ENCODE measurements around the gene LRRC71.
A peak's percentile ranks its signal among the peaks of the same experiment; 100 is the strongest.

Gene LRRC71

DNA sequence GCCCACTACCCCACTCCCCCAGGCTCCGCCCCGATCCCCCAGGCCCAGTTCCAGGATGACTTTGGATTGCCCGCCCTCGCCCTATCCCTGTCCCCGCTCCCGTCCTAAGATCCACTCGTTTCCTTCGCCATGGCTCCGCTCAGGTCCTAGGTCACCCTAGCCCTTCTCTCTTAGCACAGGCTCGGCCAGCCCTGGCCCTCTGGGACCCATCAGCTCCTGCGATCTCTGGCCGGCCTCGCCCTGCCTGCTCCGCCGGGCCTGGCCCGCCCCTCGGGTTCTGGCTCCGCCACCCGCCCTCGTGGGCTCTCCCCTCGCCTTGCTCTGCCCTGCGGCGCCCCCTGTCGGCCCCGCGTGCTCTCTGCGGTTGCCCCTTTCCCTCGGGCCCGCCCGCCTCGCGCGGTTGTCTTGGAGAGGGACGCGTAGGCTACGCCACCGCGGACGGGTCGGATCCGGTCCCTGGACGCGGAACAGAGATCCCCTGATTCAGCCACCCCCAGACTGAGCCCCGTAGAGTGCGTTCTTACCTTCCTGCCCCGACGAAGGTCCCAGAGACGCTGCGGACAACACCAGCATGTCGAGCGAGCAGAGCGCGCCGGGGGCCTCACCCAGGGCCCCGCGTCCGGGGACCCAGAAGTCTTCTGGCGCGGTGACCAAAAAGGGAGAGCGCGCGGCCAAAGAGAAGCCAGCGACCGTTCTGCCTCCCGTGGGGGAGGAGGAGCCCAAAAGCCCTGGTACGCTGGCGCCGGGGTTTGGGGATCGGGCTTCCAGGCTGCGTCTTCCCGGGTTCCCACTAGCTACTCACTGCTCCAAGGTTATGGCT, at the start of gene LRRC71:
TSS of gene LRRC71 (plus strand) at position 400 of the 820 bp plus-strand sequence. CDS start at position 572, 172 bp downstream.
- DNase-seq (ENCODE audit: low spot score) = peak; percentile 88

DNA sequence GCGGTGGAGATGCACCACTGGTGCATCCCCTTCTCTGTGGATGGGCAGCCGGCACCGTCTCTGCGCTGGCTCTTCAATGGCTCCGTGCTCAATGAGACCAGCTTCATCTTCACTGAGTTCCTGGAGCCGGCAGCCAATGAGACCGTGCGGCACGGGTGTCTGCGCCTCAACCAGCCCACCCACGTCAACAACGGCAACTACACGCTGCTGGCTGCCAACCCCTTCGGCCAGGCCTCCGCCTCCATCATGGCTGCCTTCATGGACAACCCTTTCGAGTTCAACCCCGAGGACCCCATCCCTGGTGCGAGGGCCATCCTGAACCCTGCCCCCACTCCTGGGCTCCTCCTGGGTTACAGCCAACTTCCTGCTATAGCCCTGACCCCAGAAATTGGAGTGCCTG, 46.8 kb upstream of the LRRC71 start:
- DNase-seq (ENCODE audit: low spot score) = no peak

DNA sequence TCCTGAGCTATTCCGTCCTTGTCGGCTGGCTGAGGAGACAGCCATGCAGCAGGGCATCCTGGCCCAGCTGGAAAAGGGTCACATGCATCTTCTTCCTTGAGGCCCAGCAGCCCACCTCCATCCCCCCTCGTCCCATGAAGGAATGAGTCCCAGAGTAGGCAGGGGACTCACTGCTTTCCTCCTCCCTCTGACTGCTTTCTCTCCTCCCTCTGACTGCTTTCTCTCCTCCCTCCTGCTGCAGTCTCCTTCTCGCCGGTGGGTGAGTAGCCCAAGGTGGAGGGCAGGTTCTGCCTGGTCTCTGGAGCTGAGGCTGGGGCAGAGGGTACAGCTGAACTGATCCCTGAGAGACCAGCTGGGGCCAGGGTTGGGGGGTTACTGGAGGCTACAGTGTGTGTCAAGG, 46.3 kb upstream of the LRRC71 start:
- no peak for DNase-seq (ENCODE audit: low spot score)

DNA sequence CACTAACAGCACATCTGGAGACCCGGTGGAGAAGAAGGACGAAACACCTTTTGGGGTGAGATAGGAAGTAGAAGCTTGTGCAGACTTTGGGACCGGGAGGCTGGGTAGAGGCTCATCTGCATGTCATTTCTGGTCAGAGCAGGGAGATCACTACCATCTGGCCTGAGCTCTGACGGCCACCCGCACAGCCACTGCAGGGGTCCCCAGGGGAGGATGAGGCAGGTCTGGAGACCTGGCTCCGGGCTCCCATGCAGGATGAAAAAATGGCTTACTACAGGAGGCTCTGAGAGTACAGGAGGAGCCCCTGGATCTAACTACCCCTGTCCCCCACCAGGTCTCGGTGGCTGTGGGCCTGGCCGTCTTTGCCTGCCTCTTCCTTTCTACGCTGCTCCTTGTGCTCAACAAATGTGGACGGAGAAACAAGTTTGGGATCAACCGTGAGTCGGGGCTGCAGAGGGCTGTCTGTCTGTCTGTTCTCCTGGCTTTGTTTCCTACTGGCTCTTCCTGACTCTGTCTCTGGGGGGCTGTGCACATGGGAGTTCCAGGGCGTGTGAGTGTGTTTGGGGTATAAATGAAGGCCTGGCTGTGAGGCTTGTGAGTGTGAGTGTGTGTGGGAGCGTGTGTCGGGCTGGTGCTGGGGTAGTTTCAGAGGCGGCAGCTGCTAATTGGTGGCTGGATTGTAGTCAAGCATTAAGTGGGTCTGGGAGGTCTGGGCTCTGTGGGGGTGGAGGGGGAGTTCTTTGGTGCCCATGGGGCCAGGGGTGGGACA, 45.7 kb upstream of the LRRC71 start:
- no peak for DNase-seq (ENCODE audit: low spot score)

DNA sequence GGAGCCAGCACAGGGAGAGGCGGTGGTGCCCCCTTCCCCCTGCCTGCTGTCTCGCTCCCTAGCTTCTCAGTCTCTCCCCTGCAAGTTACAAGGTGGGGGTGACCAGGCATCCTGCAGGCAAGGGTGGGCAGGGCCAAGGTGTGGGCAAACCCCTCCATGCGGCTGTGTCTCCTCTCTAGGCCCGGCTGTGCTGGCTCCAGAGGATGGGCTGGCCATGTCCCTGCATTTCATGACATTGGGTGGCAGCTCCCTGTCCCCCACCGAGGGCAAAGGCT, 45.2 kb upstream of the LRRC71 start:
- no peak for DNase-seq (ENCODE audit: low spot score)

DNA sequence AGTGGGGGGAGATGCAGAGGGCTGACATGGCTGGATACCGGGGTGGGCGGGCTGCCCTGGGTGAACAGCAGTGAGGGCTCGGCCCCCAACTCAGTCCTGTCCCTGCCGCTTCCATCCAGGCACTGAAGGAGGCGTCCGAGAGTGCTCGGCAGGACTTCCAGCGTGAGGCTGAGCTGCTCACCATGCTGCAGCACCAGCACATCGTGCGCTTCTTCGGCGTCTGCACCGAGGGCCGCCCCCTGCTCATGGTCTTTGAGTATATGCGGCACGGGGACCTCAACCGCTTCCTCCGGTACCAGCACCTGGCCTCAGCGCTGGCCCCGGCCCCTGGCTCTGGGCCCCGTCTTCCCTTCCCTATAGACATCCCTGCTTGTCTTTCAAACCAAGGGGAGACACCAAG, 44.2 kb upstream of the LRRC71 start:
- DNase-seq (ENCODE audit: low spot score) = no peak

DNA sequence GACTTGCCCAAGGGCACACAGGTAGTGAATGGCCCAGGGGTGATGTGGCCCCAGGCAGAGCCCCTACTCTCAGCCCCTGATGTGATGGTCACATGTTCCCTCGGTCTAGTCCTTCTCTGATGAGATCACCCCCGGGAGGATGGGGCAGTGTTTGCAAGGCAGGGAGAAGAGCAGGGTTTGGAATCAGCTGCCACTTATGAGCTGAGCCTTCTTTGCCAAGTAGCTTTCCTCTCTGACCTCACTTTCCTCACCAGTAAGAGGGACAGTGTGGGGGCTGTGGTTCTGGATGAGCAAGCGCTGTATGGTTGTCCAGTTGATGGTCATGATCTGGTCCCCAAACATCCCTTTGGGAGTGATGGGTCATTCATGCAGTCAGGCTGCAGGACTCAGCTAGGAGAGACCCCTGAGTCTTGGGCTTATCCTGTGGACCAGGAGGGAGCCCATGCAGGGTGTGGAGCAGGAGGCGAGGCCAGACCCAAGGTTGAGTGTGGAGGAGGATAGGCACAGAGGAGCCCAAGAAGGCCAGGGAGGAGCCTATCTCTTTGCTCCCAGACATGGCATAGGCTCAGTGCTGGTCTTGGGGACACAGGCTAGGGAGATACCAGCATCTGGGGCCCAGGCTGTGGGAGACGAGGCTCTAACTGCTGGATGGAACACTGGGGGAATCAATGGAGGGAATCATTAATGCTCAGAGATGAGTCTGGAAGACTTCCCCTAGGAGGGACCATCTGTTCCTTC, 42.8 kb upstream of the LRRC71 start:
- no peak for DNase-seq (ENCODE audit: low spot score)

DNA sequence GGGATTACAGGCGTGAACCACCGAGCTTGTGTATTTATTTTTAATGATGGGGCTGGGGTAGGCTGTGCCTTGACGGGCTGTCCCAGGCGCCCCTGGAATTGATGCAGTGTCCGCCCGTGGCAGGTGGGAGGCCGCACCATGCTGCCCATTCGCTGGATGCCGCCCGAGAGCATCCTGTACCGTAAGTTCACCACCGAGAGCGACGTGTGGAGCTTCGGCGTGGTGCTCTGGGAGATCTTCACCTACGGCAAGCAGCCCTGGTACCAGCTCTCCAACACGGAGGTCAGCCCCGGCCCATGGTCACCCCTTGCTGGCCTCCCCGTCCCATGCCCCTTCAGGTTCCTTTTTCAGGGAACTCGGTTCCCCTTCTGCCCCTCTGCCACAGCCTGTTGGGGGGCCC, 40.6 kb upstream of the LRRC71 start:
- no peak for DNase-seq (ENCODE audit: low spot score)

DNA sequence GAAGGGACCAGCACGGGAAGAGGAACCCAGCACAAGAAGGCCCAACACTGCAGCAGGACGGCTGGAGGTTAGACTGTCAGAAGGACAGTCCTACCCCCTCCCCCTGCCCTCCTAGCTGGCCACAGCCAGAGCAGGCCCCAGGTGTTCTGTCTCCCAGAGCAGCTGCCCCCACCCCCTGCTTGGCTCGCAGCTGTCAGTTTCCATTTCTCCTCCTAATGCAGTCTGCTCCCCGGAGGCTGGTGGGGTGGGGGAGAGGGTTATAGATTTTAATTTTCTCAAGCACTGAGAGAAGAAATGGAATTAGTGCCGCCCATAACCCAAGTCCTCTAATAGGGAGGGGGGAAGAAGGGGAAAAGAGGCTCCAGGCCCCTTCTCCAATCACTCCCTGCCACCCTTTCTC, 40.0 kb upstream of the LRRC71 start:
- no peak for DNase-seq (ENCODE audit: low spot score)

DNA sequence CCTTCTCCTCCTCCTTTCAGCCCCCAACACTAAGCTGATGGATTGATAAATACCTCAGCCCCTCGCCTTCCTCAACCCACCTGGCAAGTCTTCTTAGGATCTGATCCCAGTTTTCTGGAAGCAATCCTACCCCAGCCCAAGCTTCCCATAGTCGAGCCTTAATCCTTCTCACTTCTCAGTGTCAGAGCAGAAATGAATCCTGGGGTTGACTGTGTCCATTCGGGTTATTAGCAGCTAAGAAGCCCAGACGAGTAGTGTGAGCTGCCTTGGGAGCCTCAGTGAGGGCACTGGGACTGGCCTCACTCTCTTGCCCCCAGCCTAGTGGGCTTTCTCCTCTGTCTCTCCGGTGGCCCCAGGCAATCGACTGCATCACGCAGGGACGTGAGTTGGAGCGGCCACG, 39.3 kb upstream of the LRRC71 start:
- DNase-seq (ENCODE audit: low spot score) = no peak

DNA sequence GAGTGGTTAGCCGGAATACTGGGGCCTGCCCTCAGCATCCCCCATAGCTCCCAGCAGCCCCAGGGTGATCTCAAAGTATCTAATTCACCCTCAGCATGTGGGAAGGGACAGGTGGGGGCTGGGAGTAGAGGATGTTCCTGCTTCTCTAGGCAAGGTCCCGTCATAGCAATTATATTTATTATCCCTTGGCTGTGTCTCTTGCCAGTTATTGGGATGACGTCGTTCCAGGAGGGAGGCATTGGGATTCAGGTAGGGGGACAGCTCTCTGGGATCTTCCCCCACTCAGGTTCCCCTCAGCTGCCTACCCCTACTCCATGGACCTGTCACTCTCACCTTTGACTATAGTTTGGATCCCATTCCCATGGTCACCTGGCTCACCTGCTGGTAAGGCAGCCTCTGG, 38.8 kb upstream of the LRRC71 start:
- no peak for DNase-seq (ENCODE audit: low spot score)

DNA sequence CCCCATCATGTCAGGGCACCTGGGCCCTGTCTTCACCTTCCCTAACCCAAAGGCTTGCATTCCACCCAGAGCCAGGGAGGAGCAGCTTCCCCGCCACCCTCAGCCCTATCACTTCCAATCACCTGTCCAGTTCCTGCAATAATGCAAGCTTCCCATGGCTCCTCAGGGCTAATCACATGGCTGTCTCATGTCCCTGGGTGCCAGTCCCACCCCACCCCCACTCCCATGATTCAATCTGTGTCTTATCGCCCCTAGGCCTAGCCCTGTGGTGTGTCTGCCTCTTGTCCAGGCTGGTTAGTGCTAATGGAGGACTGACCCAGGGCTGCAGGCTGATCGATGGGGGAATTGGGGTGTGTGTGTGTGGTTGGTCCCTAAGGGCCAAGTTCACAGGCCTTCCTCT, 37.9 kb upstream of the LRRC71 start:
- DNase-seq (ENCODE audit: low spot score) = no peak

DNA sequence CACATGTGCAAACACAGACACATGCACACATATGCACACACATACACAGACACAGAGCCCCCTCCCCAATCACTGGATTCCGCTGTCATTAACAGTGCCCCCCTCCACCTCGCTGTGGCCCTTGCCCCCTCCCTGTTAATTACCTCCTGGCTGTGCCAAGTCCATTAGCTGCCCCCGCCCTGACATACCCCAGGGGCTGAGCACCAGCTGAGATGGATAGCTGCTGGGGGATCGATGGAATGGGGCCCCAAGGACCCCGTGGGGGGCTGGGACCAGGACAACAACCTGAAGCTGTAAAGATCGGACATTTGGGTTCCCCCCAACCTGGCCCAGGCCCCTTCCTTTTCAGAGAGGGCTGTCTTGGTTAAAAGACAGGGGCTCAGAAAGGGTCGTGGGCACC, 36.5 kb upstream of the LRRC71 start:
- no peak for DNase-seq (ENCODE audit: low spot score)

DNA sequence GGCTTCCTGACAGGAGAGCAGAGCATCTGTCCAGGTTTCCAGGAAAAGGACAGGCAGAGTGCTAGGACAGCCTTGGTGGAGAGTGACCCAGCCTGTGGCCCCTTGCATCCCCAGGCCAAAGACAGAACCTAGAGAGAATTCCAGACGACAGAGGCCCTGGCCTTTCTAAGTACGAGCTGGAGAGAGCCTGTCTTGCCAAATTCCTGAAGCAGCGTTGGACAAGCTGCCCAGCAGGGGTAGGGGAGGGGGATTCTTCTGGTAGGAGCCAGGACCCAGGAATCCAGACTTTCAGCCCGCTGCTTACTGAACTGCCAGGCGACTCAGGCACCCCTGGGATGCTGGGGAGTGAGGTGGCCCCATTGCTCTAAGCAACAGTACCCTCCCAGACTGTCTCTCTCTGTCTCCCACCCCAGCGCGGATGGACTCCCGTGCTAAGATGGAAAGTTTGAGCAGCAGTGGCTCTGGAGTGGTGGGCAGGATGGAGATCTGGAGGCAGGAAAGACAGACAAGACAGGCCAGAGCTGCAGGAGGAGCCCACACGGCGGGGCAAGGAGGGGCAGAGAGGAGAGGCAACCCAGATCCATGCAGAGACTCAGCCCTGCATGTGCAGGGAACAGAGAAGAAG, 35.8 kb upstream of the LRRC71 start:
- DNase-seq (ENCODE audit: low spot score) = no peak

DNA sequence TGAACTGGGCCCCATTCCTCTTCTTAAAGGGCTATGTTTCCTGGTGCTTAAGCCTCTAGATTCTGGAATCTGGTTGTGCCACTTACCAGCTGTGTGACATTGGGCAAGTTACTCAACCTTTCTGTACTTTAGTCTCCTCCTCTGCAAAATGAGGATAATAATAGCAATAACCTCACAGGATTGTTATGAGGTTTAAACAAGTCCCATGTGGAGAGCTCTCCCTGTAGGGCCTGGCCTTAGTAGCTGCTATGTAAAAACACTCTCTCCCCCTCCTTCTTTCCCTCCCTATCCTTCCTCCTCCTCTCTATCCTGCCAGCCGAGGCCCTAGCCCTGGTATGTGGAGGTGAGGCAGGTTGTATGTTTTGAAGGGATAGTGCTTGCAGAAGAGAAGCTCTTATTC, 35.1 kb upstream of the LRRC71 start:
- DNase-seq (ENCODE audit: low spot score) = no peak

DNA sequence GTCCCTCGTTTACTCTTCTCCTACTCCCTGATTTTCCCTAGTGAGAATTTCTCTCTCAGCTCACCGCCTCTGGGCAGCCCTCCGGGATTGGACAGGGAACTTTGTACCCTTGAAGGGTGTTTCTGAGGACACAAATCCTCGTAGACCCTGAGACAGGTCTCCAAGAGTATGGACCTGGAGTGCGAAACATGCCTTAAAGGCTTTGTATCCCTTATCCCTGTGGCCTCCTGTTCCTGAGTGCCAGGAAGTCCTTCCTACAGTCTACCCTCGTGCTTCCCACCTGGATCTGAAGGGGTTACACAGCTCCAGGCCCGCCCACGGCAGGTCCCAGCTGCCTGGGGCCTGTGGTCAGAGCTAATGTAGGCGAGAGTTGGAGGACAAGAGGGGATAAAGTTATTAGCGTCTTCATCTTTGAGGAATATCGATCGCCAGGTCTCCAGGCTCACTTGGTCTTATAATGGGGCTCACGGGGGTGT, 34.5 kb upstream of the LRRC71 start:
- no peak for DNase-seq (ENCODE audit: low spot score)

DNA sequence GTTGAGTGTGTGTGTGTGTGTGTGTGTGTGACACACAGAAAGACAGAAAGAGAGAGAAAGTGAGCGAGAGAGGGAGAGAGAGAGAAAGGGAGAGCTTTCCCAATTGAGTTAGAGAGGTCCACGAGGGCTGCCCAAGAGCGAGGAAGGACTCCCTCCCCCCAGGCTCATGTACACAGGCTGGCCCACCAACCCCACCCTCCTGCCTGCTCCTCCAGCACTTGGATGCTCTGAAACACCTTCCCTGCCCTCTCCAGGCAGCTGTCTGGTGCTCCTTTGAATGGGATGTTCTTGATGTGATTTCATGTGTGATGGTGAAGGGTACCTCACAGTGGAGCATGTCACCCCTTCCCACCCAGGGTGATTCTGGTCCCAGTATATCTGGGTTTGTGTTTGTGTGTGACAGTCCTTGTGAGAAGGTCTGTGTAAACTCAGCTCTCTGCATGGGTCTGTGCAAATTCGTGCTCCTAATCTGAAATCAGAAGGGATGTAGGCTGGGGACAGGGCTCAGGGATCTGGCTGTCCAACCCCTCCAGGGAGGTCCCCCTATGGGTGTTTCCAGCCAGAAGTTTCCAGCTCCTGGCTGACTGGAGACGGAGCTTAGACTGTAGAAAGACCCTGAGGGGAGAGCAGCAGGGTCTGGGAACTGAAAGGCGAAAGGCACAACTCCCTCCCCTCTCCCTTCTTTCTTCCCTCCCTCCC, 33.7 kb upstream of the LRRC71 start:
- no peak for DNase-seq (ENCODE audit: low spot score)

DNA sequence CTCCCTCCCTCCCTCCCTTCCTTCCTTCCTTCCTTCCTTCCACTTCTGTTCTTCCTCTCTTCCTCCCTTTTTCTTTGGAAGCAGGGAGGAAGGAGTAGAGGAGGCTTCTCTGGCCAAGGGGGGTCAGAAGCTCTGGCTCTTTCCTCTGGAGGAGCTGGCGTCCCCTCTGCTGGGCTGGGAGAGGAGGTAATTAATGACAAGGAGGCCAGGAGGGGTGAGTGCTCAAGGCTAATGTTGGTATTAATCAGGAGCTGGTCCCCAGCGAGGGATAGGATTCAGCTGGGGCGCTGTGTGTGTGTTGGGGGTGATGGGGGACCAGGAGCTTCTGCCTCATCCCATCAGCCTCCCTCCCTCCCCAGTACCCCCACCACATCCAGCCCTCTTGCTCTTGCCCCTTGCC, 33.1 kb upstream of the LRRC71 start:
- DNase-seq (ENCODE audit: low spot score) = no peak

DNA sequence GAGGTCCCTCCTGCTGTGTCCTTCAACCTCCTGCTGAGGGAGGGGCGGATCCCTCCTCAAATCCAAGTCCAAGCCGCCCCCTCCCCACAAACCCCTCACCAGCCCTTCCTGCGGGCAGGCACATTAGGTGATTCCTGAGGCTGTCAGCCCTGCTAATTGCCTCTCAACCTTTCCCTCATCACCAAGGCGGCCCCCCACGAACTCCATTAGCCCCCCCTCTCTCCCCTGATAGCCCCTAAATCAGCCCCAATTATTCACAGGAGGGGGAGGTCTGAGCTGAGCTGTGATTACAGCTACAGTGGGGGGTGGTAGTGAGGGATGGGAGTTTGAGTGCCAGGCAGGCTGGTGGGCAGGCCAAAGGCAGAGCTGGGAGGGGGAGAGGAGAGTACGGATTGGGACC, 32.7 kb upstream of the LRRC71 start:
- no peak for DNase-seq (ENCODE audit: low spot score)

DNA sequence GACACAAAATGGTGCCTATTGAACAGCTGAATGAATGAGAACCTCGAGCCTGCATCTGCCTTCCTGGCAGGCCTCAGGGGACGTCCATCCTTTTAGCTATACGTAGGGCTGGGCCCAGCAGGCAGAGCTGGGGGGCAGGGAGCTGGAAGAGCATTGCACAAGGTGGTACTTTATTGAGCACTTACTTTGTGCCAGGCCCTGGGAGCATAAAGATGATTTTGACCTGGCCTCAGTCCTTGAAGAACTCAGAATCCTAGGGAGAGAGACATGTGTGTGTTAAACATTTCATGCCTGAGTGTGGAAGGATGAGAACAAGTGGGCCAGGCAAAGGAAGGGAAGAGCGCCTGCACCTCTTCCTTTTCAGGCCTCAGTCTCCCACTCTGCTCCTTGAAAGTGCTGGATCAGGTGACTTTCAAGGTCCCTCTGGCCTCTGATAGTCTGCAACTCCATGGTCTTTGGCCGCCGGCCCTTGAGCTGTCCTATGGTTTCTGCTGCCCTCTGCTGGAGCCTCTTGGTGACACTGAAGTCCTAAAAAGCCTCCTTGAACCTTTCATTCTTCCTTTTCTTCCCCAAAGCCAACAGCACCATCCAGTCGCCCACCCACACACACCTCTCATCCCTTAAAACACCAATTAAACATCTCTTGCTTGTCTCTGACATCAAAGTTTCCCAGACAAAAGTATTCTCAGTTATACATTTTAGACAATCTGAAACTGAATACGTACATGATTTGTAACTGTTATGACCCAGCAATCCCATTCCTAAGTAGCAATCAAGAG, 30.4 kb upstream of the LRRC71 start:
- peak; percentile 75 for DNase-seq (ENCODE audit: low spot score)
